DMS 273 (cell line): ENCODE data around the gene DOCK4.
"Not testable (repeated sequence)": the region's sequence is repeated elsewhere in the genome, so short reads cannot be mapped to it uniquely, and the experiment has no call there.

ENCODE experiments used
- DNase-seq: peaks from one replicate; lab custom pipeline; 2025; ENCODE audit not compliant: unreplicated experiment; lab: John Stamatoyannopoulos, UW

DOCK4 gene

DNA sequence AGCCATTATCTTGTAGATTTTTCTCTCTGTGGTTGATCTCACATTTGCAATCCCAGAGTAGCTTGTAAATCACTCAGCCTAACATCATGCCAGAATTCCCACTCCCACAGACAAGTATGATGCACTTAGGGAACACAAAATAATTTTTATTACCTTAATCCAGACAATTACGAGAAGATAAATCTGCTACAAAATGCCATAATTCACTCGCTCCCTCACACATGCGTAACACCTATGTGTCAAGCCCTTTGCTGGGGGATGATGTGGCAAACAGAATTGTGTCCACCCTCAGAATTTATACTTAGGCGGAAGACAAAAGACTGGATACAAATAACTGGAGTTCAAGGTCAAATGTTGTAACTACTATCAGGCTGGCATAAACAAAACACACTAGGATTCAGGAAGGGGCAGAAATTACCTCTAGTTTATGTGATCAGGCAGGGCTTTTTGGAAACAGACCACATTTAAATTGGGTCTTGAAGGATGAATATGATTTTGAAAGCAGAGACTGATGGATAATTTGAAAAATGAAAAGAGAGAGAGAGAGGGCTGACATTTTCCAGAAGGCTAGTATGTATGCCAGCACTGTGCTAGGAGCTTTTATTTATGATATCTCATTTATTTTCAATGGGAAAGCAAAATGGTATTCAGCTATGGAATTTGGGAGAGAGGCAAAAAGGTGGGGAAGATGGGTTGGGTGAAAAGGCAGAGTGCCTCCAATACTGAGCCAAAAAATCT lies 69.8 kb downstream of the DOCK4 start:
- no peak for DNase-seq

DNA sequence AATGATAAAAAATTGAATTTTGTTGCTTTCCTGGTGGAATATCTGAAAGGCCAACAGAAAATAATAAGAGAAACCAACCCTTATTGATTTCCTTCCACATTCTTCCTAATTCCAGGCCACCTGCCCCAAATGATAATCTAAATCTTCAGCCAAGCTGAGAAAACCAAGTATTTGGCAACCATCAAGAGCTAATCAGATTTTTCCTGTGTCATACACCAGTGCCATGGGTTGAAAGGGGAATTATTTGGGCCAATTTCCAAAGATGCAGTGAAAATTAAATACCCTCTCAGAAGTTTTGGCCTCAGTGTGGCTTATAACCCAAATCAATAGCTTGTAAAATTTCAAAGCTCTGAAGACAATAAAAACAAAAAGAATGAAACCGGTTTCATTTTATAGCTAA lies 70.4 kb downstream of the DOCK4 start:
- no peak for DNase-seq

GRCh38 chr7:112134039-112134438 lies 72.2 kb downstream of the DOCK4 start:
- no peak for DNase-seq

DNA sequence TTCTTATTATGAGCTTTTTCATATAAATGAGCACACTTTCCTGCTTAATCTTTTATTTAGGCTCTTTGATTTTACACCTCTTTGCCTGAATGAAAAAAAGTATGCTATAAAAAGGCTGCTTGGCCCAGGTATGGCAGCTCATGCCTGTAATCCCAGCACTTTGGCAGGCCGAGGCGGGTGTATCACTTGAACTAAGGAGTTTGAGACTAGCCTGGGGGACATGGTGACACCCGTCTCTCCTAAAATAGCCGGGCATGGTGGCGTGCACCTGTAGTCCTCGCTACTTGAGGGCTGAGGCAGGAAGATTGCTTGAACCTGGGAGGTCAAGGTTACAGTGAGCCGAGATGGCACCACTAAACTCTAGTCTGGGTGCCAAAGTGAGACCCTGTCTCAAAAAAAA lies 72.9 kb downstream of the DOCK4 start:
- DNase-seq, result no peak

DNA sequence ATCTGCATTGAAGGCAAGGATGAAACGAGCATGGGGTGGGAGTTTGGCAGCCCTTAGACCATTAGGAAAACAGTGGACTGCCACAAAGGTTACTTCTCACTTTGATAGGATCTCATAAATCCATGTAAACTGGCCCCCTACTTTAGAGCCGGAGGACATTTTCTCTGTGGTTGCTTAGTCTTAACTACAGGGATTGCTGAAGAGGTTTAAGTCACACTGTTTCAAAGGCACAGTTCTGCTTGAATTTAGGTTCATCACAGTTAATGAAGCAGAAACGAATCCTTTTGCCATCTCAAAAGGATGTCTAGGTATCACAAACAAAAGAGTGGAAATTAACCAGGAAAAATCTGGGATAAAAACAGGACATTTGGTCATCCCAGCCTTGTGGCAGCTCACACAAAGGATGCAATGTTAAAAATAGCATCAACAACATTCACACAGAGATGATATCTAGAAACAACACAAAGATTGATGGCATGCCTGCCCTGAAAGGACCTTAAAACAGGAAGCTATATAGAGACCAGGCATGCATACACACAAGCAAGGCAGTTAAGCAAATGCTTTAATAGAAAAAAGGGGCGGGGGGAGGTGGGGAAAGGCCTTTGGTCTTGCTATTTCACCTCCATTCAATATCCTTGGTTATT lies 74.0 kb downstream of the DOCK4 start:
- no peak for DNase-seq

GRCh38 chr7:112130729-112131410 lies 75.3 kb downstream of the DOCK4 start:
- DNase-seq, result no peak

GRCh38 chr7:112129655-112130323 lies 76.4 kb downstream of the DOCK4 start:
- DNase-seq, result peak; percentile 30

DNA sequence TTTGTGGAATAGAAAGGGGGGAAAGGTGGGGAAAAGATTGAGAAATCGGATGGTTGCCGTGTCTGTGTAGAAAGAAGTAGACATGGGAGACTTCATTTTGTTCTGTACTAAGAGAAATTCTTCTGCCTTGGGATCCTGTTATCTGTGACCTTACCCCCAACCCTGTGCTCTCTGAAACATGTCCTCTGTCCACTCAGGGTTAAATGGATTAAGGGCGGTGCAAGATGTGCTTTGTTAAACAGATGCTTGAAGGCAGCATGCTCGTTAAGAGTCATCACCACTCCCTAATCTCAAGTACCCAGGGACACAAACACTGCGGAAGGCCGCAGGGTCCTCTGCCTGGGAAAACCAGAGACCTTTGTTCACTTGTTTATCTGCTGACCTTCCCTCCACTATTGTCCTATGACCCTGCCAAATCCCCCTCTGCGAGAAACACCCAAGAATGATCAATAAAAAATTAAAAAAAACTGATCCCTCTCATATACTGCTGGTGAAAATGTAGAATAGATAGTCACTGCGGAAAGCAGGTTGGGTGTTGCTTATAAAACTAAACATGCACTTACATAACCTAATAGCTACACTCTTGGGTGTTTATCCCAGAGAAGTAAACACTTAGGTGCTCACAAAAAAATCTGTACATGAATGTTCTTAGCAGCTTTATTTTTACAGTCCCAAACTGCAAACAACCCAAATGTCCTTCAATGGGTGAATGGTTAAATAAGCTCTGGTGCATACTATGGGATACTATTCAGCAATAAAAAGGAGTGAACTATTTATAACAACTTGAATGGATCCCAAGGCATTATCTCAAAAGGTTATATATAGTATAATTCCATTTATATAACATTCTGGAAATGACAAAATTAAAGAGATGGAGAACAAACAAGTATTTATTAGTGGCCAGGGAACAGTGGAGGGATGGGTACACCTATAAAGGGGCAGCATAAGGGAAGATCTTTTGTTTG lies 77.5 kb downstream of the DOCK4 start:
- not testable (repeated sequence) for DNase-seq

GRCh38 chr7:112128041-112128440 lies 78.2 kb downstream of the DOCK4 start:
- not testable (repeated sequence) for DNase-seq

DNA sequence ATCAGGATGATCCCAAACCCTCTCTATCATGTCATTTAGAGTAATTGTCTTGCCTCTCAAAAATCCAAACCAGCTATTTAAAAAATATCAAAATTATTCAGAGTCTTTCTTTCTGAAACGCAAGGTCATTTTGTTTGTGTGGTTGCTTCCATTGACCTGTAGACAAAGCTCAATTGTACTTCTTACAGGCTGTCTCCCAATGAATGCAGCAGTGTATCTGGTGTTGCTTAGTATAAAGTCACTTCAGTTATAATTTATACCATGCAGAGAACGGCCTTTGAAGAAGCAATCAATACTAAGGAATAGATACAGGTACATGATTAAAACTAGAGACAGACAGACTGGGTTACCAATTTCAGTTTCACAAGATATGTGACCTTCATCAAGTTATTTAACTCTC lies 80.9 kb downstream of the DOCK4 start:
- no peak for DNase-seq

GRCh38 chr7:112124061-112124766 lies 82.0 kb downstream of the DOCK4 start:
- DNase-seq, result no peak

DNA sequence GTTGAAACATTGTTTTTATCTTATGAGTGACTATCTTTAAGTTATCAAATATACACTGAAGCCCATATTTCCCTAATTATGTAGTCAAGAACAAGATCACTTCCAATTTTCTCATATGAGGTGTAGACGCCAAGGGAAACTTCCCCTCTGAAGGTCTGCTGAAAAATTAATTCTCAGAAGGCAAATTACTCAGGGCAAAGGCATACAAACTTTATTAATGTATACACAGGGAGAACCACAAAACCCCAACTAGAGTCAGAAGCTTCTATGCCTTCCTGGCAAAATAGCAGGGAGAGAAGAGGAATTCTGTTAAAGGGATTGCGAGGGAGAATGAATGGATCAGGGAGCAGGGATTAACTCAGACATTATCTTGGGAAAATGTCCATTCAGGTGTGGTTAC lies 83.4 kb downstream of the DOCK4 start:
- DNase-seq, result no peak

- no peak for DNase-seq
Observed at GRCh38 chr7:112122144-112122543, 84.1 kb downstream of the DOCK4 start.

- DNase-seq, result no peak
Observed at GRCh38 chr7:112121318-112121717, 84.9 kb downstream of the DOCK4 start.

- DNase-seq, result no peak
Observed at GRCh38 chr7:112120696-112121217, 85.4 kb downstream of the DOCK4 start.

GRCh38 chr7:112118581-112119566 lies 87.3 kb downstream of the DOCK4 start:
- DNase-seq, result peak; percentile 59

DNA sequence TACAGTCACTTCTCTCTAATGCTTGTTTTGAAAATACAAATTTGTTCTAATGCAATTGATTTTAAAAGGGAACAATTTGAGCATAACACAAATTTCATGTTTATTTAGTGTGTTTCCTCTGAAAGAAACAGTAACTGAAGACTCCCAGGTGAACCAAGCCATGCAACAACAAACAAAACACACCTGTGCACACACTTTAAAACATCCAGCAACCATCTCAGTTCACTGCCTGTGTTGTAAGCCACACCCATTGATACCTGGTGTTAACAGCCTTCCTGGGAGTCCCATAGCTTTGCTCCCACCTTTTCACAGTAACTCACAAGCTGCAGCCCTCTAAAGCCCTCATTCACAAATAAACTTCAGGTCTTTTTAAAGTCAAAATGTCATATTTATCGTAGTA lies 89.3 kb downstream of the DOCK4 start:
- DNase-seq, result no peak

GRCh38 chr7:112116358-112116757 lies 89.8 kb downstream of the DOCK4 start:
- DNase-seq, result no peak
